ENCODE results near the gene CDK19.

Gene CDK19

GRCh38 chr6:110665600-110665999 lies 149.7 kb downstream of the CDK19 start:
- no peak for DNase-seq (ENCODE audit: low read depth)
- no peak for TF ChIP-seq CTCF (IDR thresholded peaks at IDR 0.05; ENCODE audit: insufficient read depth, low read depth, low read length, missing control alignments)

GRCh38 chr6:110664933-110665332 lies 150.3 kb downstream of the CDK19 start:
- no peak for TF ChIP-seq CTCF (IDR thresholded peaks at IDR 0.05; ENCODE audit: insufficient read depth, low read depth, low read length, missing control alignments)
- peak; percentile 23 for DNase-seq (ENCODE audit: low read depth)
- H3K4me3 ChIP-seq (ENCODE audit: low read depth, low read length), result no peak overlapping the region

More at GRCh38 chr6:110665600-110665999, 149.7 kb downstream of the CDK19 start:
- no peak overlapping the region for H3K4me3 ChIP-seq (ENCODE audit: low read depth, low read length)

- no peak overlapping the region for H3K4me3 ChIP-seq (ENCODE audit: low read depth, low read length)
- DNase-seq (ENCODE audit: low read depth), result no peak
- TF ChIP-seq CTCF (IDR thresholded peaks at IDR 0.05; ENCODE audit: insufficient read depth, low read depth, low read length, missing control alignments), result no peak
These were observed 152.6 kb downstream of the CDK19 start for GRCh38 chr6:110662490-110663211.

- no peak overlapping the region for H3K4me3 ChIP-seq (ENCODE audit: low read depth, low read length)
- no peak for DNase-seq (ENCODE audit: low read depth)
- no peak for TF ChIP-seq CTCF (IDR thresholded peaks at IDR 0.05; ENCODE audit: insufficient read depth, low read depth, low read length, missing control alignments)
These were observed 153.9 kb downstream of the CDK19 start for GRCh38 chr6:110661414-110661813.

DNA sequence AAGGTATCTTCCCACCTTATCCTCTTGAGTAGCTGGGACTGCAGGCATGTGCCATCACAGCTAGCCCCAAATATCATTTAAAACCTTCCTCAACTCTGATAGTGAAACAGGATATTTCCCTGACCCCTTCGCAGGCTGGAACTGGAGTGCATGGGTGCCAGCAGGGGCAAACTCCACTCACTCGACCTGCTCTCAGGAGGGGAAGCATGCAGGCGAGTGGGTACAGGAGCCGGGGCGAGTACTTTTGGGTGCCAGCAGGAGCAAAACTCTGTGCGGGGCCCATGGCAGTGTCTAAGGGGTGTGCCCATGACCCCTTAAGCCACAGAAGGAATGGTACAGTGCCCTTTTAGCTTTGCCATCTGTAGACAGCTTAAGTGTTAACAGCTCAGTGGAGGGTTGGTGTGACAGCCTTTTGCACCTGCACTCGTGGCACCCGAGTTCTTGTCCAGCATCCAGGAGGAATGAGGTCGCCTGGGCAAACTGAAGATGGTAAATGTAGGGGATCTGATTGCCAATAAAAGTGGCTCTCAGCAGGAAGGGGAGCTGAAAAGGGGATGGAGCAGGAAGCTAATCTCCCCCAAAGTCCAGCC lies 155.1 kb downstream of the CDK19 start:
- no peak overlapping the region for H3K4me3 ChIP-seq (ENCODE audit: low read depth, low read length)
- no peak for TF ChIP-seq CTCF (IDR thresholded peaks at IDR 0.05; ENCODE audit: insufficient read depth, low read depth, low read length, missing control alignments)
- no peak for DNase-seq (ENCODE audit: low read depth)

GRCh38 chr6:110658631-110659211 lies 156.5 kb downstream of the CDK19 start:
- no peak for TF ChIP-seq CTCF (IDR thresholded peaks at IDR 0.05; ENCODE audit: insufficient read depth, low read depth, low read length, missing control alignments)
- no peak for DNase-seq (ENCODE audit: low read depth)
- H3K4me3 ChIP-seq (ENCODE audit: low read depth, low read length), result no peak overlapping the region

All from GM12865 (cell line).